HepG2 (cell line): ENCODE results near the gene MBNL3. TPM values are rescaled to one million over a fixed set of nuclear protein-coding genes. Genes with fewer than 3 reads are reported as not detected.

Experiments
- ATAC-seq: fragments of 200-7000 bp; cut with Tn5 transposase; 3 replicates; pipeline ENCODE4 v1.9.1; 2020; ENCODE audit warnings: mild to moderate bottlenecking, moderate library complexity
- BruUV-seq: library from RNA; stranded (reverse); fragments of 400-500 nt; replicated peaks from 2 replicates; lab custom pipeline; 2021; lab: Mats Ljungman, UMichigan
- CTCF ChIA-PET: fragments of 300-600 bp; formaldehyde crosslinking; extraction: SDS; loops from one replicate; lab custom pipeline; 2021; ENCODE audit warnings: low total read pairs, inconsistent platforms, low intra/inter-chr PET ratio; lab: Yijun Ruan, JAX
- POLR2A ChIA-PET: fragments of 350-600 bp; sonication (Branson Sonifier 250); formaldehyde crosslinking; loops from one replicate; lab custom pipeline; 2020; ENCODE audit warnings: antibody characterized with exemption, inconsistent platforms; lab: Yijun Ruan, JAX
- DNase-seq: peaks from one replicate; pipeline ENCODE4 v3.0.0-alpha.2; 2015; ENCODE audit warnings: low spot score
- FAIRE-seq: peaks from 3 replicates; lab custom pipeline; 2011; peaks lifted over from hg19 to GRCh38; lab: Jason Lieb, UNC
- H2AFZ ChIP-seq: one replicate; pipeline ENCODE4 v1.6.1; 2011; ENCODE audit warnings: low read length, inconsistent platforms
- H3K27ac ChIP-seq: fragments of 300-600 bp; 3 replicates; pipeline ENCODE4 v1.8.0; 2011; ENCODE audit warnings: mixed run types, mild to moderate bottlenecking, mixed read lengths, low read length, inconsistent platforms; ENCODE audit not compliant: insufficient read depth; ENCODE audit errors: extremely low read length
- H3K27me3 ChIP-seq, 2 experiments: fragments of 200-600 bp in 1 of 2; 2 replicates in 1 of 2; 3 replicates in 1 of 2; pipeline versions ENCODE4 v1.6.0 to v1.8.0; 2011; ENCODE audit warnings: low read length in 2 of 2, mild to moderate bottlenecking in 2 of 2, moderate library complexity in 2 of 2, inconsistent platforms in 1 of 2; ENCODE audit not compliant: insufficient read depth in 2 of 2, control insufficient read depth in 1 of 2
- H3K36me3 ChIP-seq, 2 experiments: fragments of 200-600 bp in 1 of 2; replicated peaks in 1 of 2; 2 replicates in 1 of 2; 3 replicates in 1 of 2; pipeline versions ENCODE4 v1.5.1 to v1.8.0; 2011; ENCODE audit warnings: low read length in 2 of 2, inconsistent platforms in 1 of 2; ENCODE audit not compliant: insufficient read depth in 2 of 2, control insufficient read depth in 1 of 2
- H3K4me1 ChIP-seq: 2 replicates; pipeline ENCODE4 v1.5.1; 2012; ENCODE audit warnings: low read length, inconsistent platforms; ENCODE audit not compliant: insufficient read depth
- H3K4me2 ChIP-seq: 2 replicates; pipeline ENCODE4 v1.6.0; 2011; ENCODE audit warnings: low read depth, low read length, inconsistent platforms
- H3K4me3 ChIP-seq, 3 experiments: fragments of 200-600 bp in 1 of 3; sonication (generic), shearing (Covaris generic) in 1 of 3; replicated peaks in 1 of 3; 2 replicates each; pipeline ENCODE4 v1.5.1; 2011 to 2016; ENCODE audit warnings: low read length in 3 of 3, inconsistent platforms in 2 of 3, low read depth in 2 of 3, mild to moderate bottlenecking in 2 of 3, control low read depth in 1 of 3, mixed read lengths in 1 of 3; ENCODE audit not compliant: insufficient read depth in 1 of 3
- H3K79me2 ChIP-seq: one replicate; pipeline ENCODE4 v1.6.1; 2011; ENCODE audit warnings: low read length, inconsistent platforms; ENCODE audit not compliant: insufficient read depth
- H3K9ac ChIP-seq: 2 replicates; pipeline ENCODE4 v1.6.0; 2011; ENCODE audit warnings: mild to moderate bottlenecking, low read depth, low read length, inconsistent platforms; ENCODE audit not compliant: insufficient read depth
- H3K9me3 ChIP-seq: 2 replicates; pipeline ENCODE4 v1.5.1; 2012; ENCODE audit warnings: mild to moderate bottlenecking, low read length
- H4K20me1 ChIP-seq: 2 replicates; pipeline ENCODE4 v1.6.0; 2011; ENCODE audit warnings: inconsistent platforms, mild to moderate bottlenecking, low read length, moderate library complexity; ENCODE audit not compliant: insufficient read depth
- ARID4A ChIP-seq: sonication (generic); formaldehyde crosslinking; IDR thresholded peaks from 2 replicates; pipeline ENCODE4 v1.5.0; 2020; ENCODE audit warnings: mild to moderate bottlenecking, missing genetic modification reagents, borderline replicate concordance
- HOMEZ ChIP-seq: IDR thresholded peaks from 2 replicates; pipeline ENCODE4 v1.6.1; 2016; ENCODE audit warnings: low read depth
- KDM2A ChIP-seq: sonication (generic); formaldehyde crosslinking; IDR thresholded peaks from 2 replicates; pipeline ENCODE4 v1.4.0; 2020; ENCODE audit warnings: low read depth, missing genetic modification reagents, borderline replicate concordance
- POLR2AphosphoS5 ChIP-seq: IDR thresholded peaks from 2 replicates; pipeline ENCODE4 v1.6.1; 2012; ENCODE audit warnings: low read depth, low read length
- RBM22 ChIP-seq: fragments of 200-400 bp; formaldehyde crosslinking; optimal IDR thresholded peaks from 2 replicates; pipeline ENCODE3; 2017; ENCODE audit warnings: mild to moderate bottlenecking, low read length, moderate library complexity
- SCMH1 ChIP-seq: sonication (generic); formaldehyde crosslinking; IDR thresholded peaks from 2 replicates; pipeline ENCODE4 v1.9.0; 2021; ENCODE audit warnings: missing genetic modification reagents, mild to moderate bottlenecking, borderline replicate concordance
- ZBTB37 ChIP-seq: sonication (generic); formaldehyde crosslinking; IDR thresholded peaks from 2 replicates; pipeline ENCODE4 v1.4.0; 2020; ENCODE audit warnings: mild to moderate bottlenecking, missing genetic modification reagents
- ZKSCAN5 ChIP-seq: sonication (generic); formaldehyde crosslinking; IDR thresholded peaks from 2 replicates; pipeline ENCODE4 v1.5.1; 2020; ENCODE audit warnings: mild to moderate bottlenecking, missing genetic modification reagents
- ZNF543 ChIP-seq: sonication (generic); formaldehyde crosslinking; IDR thresholded peaks from 2 replicates; pipeline ENCODE4 v1.4.0; 2020; ENCODE audit warnings: mild to moderate bottlenecking, missing genetic modification reagents
- ZSCAN20 ChIP-seq: sonication (generic); formaldehyde crosslinking; IDR thresholded peaks from 2 replicates; pipeline ENCODE4 v1.4.0; 2020; ENCODE audit warnings: missing genetic modification reagents, mild to moderate bottlenecking, borderline replicate concordance
- WGBS: methylation state at CpG from one replicate; pipeline ENCODE4 v1.1.6; 2017; ENCODE audit warnings: low lambda C conversion rate; 5-methylcytosine and 5-hydroxymethylcytosine counted together
- in situ Hi-C: cut with HindIII; loops from 2 replicates; pipeline ENCODE4 v1.10.0; 2017; ENCODE audit warnings: low pct_unique_long_range_greater_than_20kb; ENCODE audit not compliant: extremely low pct_ligation_motif_present
- intact Hi-C: fragments of 100-400 bp; cut with micrococcal nuclease; formaldehyde crosslinking; loops from one replicate; pipeline ENCODE4 v1.10.0; 2022; ENCODE audit not compliant: unreplicated experiment
- polyA plus RNA-seq, 8 experiments: library from polyadenylated mRNA; depleted of rRNA in 3 of 8; stranded (reverse) in 7 of 8; unstranded in 1 of 8; fragments of >200 nt; fragmentation: Illumina TruSeq in 4 of 8; extraction: Trizol in 4 of 8; gene quantifications; 2 replicates each; pipeline versions ENCODE4 v1.2.1 to v1.2.3, GENCODE V29; 2011 to 2016; ENCODE audit warnings: low read depth in 4 of 8, missing spikeins in 1 of 8, mixed read lengths in 1 of 8; ENCODE audit not compliant: insufficient read depth in 1 of 8
- total RNA-seq, 5 experiments: library from RNA; depleted of rRNA; stranded (reverse); fragments of >200 nt; fragmentation: Illumina TruSeq; extraction: Trizol; gene quantifications; 2 replicates each; pipeline ENCODE4 v1.2.3, GENCODE V29; 2016; ENCODE audit warnings: low read depth in 1 of 5

Gene MBNL3
- total and polyA plus RNA-seq, 2 of the 13 experiments (the other 11 are each of a cell fraction or from before 2014, with no cell fraction given) = 155 to 257 TPM

DNA sequence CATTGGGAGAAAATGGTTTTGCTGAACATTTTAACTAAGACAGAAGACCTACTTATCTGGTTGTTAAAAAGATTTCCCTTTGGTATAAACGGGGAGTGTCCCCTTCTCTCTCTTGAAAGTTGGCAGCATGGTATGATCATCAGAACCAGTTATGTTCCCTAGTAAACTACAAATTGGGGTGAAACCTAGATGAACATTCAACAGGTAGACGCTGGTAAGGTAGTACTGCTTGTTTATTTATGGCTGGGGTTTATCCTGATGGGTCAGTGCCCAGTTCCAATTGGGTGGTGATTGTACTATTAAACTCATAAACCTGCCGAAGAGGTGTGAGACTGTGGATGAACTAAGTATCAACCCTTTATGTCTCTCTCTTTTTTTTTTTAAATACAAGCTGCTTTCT lies 100.5 kb downstream of the MBNL3 start:
- H3K4me1 ChIP-seq = peaks cover 7% of the 10 kb centered on the region
- ATAC-seq = no peak
- no peak overlapping the region for H3K27ac ChIP-seq
- H4K20me1 ChIP-seq = no peaks in the 10 kb centered on the region
- BruUV-seq = no TSS peak
- POLR2A ChIA-PET = no interaction called here
- H3K9me3 ChIP-seq = no peaks in the 10 kb centered on the region
- no peak overlapping the region for H2AFZ ChIP-seq
- H3K4me2 ChIP-seq = no peak overlapping the region
- H3K4me3 ChIP-seq = no peak overlapping the region
- intact Hi-C loops = no loop called here
- no peak for DNase-seq
- H3K79me2 ChIP-seq = peaks cover 2% of the 10 kb centered on the region
- in situ Hi-C loops = no loop called here
- no peak overlapping the region for H3K9ac ChIP-seq
- H3K36me3 ChIP-seq = peaks cover 0 to 50% of the 10 kb centered on the region in 2 experiments
- no peaks in the 10 kb centered on the region for H3K27me3 ChIP-seq
- TF ChIP-seq SCMH1 (no peak), ZKSCAN5 (CRISPR knock-in tag) (no peak), ZSCAN20 (CRISPR knock-in tag) (no peak), RBM22 (peak; percentile 78), ARID4A (CRISPR knock-in tag) (no peak), POLR2AphosphoS5 (peak; percentile 17; the same call in 1 of the 2 replicates), HOMEZ (no peak), ZNF543 (CRISPR knock-in tag) (no peak), ZBTB37 (CRISPR knock-in tag) (no peak), KDM2A (CRISPR knock-in tag) (no peak)
- FAIRE-seq = no peak
- WGBS = 87% methylated on average over 3 of the region's 3 CpGs
- CTCF ChIA-PET = no interaction called here
